CD4-positive, alpha-beta T cell treated with Interleukin-4 for 4 hours (primary cell): ENCODE results near the gene RTL1.
A peak's percentile ranks its signal among the peaks of the same experiment; 100 is the strongest.

ENCODE experiments used
- DNase-seq: peaks from one replicate; pipeline ENCODE4 v3.0.0-alpha.2; 2020

The RTL1 gene

GRCh38 chr14:100864960-100865681 lies 38.4 kb downstream of the RTL1 start:
- DNase-seq: no peak

- no peak for DNase-seq
Observed at GRCh38 chr14:100864206-100864605, 39.3 kb downstream of the RTL1 start.

GRCh38 chr14:100862793-100863192 lies 40.7 kb downstream of the RTL1 start:
- DNase-seq: no peak

- DNase-seq: no peak
Observed at GRCh38 chr14:100862277-100862676, 41.2 kb downstream of the RTL1 start.

- no peak for DNase-seq
Observed at GRCh38 chr14:100861937-100862247, 41.6 kb downstream of the RTL1 start.

GRCh38 chr14:100861188-100861936 lies 42.2 kb downstream of the RTL1 start:
- DNase-seq: no peak

GRCh38 chr14:100860556-100861187 lies 42.9 kb downstream of the RTL1 start:
- DNase-seq: no peak

- DNase-seq: no peak
Observed at GRCh38 chr14:100859781-100860180, 43.7 kb downstream of the RTL1 start.

GRCh38 chr14:100858838-100859220 lies 44.7 kb downstream of the RTL1 start:
- no peak for DNase-seq

- no peak for DNase-seq
Observed at GRCh38 chr14:100857923-100858837, 45.3 kb downstream of the RTL1 start.

- DNase-seq: no peak
Observed at GRCh38 chr14:100857233-100857922, 46.1 kb downstream of the RTL1 start.

GRCh38 chr14:100856056-100856950 lies 47.2 kb downstream of the RTL1 start:
- no peak for DNase-seq

- no peak for DNase-seq
Observed at GRCh38 chr14:100855256-100855930, 48.1 kb downstream of the RTL1 start.

- no peak for DNase-seq
Observed at GRCh38 chr14:100854435-100854834, 49.1 kb downstream of the RTL1 start.

GRCh38 chr14:100851946-100852620 lies 51.4 kb downstream of the RTL1 start:
- no peak for DNase-seq

GRCh38 chr14:100851586-100851916 lies 52.0 kb downstream of the RTL1 start:
- DNase-seq: no peak

- DNase-seq: peak; percentile 58
Observed at GRCh38 chr14:100850841-100851585, 52.5 kb downstream of the RTL1 start.

GRCh38 chr14:100849115-100849781 lies 54.3 kb downstream of the RTL1 start:
- DNase-seq: no peak

- no peak for DNase-seq
Observed at GRCh38 chr14:100846309-100846859, 57.1 kb downstream of the RTL1 start.
